GM18517 (cell line): ENCODE results near the gene MEX3D.

Experiments used
- ATAC-seq: cut with Tn5 transposase; IDR thresholded peaks from one replicate; pipeline ENCODE4 v1.9.1; 2021; ENCODE audit warnings: mild to moderate bottlenecking, moderate library complexity; ENCODE audit not compliant: unreplicated experiment

Gene MEX3D

DNA sequence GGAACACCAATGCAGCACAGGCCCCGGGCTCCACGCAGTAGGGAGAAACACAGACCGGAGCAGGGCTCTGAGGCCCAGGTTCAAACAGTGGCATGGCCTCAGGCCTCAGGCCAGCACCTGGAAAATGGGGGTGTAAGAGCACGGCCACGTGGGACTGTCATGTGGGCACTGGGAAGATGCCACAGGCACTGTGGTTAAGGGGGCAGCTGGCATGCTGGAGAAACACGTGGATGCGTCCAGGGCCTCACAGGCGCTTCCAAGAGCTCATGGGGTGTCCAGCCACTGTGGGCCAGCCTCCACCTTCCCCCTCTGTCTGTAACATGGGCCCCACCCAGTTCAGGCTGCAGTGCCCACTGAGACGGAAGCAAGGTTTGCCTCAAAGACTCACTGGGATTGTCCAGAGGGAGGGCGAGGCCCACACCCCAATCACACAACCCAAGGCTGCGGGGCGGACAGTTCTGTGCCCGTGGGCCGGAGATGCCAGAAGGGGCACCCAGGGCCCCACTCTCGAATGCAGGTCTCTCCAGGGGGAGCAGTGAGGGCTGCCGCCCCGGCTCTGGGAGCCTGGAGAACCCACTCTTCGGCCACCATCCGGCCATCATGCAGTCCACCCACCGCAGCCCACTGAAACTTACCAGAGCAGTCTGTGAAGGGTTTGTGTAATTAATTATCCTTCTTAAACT lies 30.8 kb upstream of the MEX3D start:
- no peak for ATAC-seq

- ATAC-seq = no peak
These were observed 25.3 kb upstream of the MEX3D start for GRCh38 chr19:1593501-1593772.

GRCh38 chr19:1592755-1593500 lies 24.8 kb upstream of the MEX3D start, which contains the start of gene MBD3:
TSS of gene MBD3 (minus strand) at chr19:1592865. CDS start at chr19:1592631, 234 bp downstream.
- ATAC-seq = peak; percentile 42

DNA sequence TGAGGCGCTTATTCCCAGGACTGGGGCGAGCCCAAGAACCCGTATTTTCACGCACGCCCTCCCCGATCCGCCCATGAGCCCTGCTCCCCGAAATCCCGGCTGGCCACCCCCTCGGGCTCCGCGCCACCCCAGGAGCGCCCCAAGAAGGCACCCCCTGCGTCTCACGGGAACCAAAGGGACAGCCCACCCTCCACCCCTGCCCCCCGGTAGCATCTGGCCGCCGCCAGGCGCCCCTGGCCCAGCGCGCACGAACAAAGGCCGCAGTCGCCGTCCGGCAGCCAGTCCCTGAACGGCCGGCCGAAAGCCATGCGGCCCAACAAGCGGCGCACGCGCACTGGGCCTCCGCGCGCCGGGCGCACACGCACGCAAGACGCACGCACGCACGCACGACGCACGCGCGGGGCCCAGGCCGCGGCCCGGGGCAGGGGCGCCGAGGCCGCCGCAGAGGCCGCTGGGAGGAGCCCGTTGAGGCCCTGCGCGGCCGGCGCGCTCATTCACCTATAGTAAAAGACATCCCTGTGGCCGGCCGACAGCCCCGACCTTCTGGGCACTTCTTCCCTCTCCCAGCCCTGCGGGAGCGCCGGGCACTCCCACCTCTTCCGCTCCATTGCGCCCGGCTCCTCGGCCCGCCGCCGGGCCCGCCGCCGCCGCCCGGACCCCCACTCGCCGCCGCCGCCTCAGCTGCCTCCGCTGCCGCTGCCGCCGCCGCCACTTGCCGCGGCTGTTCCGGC lies 24.1 kb upstream of the MEX3D start:
- ATAC-seq = peak; percentile 60

DNA sequence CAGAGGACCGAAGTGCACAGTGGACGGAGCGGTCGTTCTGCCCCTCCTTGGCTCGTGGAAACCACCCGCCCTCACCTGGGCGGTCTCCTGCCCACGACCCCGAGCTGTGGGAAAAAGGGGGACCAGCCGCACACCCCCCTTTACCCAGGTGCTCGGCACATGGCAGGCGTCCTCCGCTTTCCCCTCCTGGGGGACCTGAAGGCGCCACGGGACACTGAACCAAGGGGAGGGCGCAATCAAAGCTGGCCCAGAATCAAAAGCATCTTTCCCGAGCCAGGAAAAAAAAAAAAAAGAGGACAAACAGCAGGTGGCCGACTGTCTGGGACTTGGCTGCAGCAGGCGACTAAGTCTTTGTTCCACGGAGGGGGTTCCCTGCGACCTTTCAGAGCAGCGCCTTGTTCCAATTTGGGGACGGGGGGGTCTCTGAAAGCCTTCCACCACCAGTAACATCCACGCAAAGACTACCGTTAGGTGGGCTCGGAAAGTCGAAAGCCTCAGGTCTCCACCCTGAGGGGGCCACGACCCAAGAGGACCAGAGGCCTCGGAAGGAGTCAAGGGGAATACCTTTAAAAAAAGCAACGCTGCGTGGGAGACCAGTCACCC lies 23.4 kb upstream of the MEX3D start:
- no peak for ATAC-seq

DNA sequence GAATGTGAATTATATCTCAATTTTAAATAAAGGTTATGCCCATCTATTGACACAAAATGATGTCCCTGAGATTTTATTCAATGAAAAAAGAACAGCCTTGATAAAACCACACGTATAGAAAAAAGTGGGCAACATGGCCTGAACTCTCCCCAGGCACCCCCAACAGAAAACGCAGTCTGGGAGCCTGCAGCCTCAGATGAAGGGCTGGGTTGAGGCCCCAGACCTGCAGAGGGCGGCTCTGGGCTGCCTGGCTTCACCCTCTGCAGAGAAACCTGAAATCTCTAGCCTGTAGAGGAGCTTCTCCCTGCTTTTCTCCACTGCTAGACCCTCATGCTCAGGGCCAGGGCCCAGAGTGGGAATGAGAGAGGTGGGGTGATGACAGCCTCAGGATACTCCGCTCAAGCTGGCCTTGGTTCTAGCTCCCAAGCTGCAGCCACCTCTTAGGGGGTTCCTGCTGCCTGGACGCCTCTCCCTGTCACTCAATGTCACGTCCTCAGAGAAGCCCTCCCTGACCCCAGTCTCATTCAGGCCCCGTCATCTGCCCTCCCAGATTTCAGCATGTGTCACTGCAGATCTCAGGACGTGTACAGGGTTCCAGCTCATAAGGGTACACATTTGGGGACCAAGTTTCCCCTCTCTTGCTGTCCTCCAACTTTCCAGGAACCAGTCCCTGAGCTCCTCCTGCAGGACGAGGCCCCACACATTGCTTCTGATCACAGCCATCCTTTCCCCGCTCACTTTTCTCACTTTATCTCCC lies 22.7 kb upstream of the MEX3D start:
- ATAC-seq = no peak

- ATAC-seq = no peak
These were observed 19.7 kb upstream of the MEX3D start for GRCh38 chr19:1587872-1588271.

DNA sequence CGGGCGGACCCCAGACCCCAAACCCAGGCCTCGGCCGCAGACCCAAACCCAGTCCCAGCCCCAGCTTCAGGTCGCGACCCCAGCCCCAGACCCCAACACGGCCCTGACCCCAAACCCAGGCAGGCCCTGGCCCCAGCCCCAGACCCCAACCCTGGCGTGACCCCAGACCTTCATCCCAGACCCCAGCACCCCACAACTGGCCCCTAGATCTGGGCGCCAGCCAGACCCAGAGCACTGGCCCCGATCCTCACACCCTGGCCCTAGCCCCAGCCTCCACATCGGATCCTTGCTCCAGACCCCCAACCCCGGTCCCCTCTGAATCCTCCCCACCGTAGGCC lies 17.1 kb upstream of the MEX3D start:
- no peak for ATAC-seq

DNA sequence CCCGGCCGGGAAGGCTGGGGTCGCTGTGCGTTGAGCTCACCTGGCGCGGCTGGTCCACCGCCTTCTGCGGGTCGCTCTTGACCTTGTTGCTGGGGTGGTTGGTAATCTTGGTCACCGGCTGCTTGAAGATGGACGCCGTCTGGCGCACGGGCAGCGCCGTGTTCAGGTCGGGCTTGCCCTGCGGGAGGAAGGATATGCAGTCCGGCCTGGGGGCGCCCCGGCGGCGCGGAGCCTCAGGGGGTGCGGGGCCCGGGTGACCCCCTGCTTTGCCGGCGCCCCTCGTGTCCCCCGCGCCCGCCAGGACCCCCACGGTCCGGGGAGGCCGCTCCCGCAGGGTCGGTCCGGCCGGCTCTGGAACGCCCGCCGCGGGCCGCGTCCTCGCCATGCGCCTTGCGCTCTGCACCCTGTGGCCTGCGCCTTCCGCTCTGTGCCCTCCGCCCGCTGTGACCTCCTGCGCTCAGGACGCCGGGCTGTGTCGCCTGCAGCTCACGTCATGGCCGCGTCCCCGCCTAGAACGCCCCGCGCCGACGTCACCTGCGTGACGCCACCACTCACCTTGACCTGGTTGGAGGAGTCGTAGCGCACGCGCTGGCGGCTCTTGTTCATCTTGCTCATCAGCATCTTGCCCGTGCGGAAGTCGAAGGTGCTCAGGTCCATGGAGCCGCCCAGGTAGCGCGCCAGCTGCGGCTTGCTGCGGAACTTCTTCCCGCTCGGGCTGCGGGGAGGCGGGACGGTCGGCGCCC lies 16.5 kb upstream of the MEX3D start:
- ATAC-seq = no peak

GRCh38 chr19:1582201-1582600 lies 14.1 kb upstream of the MEX3D start:
- ATAC-seq = no peak

- no peak for ATAC-seq
These were observed 12.8 kb upstream of the MEX3D start for GRCh38 chr19:1580957-1581356.

GRCh38 chr19:1580382-1580781 lies 12.3 kb upstream of the MEX3D start:
- no peak for ATAC-seq

- ATAC-seq = no peak
These were observed 11.1 kb upstream of the MEX3D start for GRCh38 chr19:1579222-1579621.

- ATAC-seq = no peak
These were observed 9.9 kb upstream of the MEX3D start for GRCh38 chr19:1577929-1578618.

DNA sequence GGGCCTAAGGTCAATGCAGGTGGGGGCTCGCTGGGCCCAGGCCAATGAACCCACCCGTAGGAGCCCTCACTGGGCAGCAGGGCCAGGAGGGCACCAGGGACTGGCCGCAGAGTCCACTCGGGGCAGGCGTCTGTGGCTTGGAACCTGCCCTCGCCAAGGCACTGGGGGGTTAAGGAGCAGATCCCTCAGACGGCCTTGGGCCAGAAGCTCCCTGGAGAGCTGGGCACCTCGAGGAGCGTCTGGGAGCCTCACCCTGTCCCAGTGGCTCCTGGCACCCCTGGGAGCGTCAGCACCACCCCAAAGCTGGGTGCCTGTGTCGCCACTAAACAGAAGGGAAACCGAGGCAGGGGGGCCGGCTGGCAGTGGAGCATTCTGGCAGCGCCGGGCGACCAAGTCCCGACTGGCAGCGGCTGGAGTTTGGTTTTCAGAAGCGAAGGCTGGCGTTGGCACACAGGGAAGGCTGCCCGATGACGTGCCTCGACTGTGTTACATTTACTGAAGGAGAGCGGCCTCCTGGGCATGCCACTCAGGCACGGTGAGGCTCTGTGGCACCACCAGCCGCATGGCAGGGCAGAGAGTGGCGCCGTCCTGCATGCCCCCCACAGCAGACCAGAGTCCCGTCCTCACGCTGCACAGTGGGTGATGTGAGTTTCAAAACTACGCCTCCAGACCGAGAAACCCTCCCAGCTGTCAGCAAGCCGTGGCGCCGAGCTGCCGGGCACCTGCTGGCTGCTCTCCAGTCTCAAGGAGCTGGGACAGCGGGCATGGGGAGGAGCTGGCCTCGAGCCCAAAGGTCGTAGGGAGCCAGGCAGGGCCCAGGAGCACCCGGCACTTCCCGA lies 9.2 kb upstream of the MEX3D start:
- ATAC-seq = no peak

GRCh38 chr19:1576242-1577089 lies 8.3 kb upstream of the MEX3D start:
- ATAC-seq = no peak

- no peak for ATAC-seq
These were observed 7.5 kb upstream of the MEX3D start for GRCh38 chr19:1575323-1576241.
